SU-DHL-6 (cell line): ENCODE measurements around the gene SPINDOC.

ENCODE experiments used
- H2AFZ ChIP-seq: fragments of 200-600 bp; sonication (generic); 2 replicates; pipeline ENCODE4 v1.6.1; 2014; ENCODE audit warnings: low read depth, mild to moderate bottlenecking, moderate library complexity, mixed read lengths, antibody characterized with exemption, low read length; ENCODE audit not compliant: severe bottlenecking
- H3F3A ChIP-seq: fragments of 200-600 bp; shearing (Covaris generic); 2 replicates; pipeline ENCODE4 v1.6.0; 2016; ENCODE audit warnings: antibody characterized with exemption, mild to moderate bottlenecking; ENCODE audit not compliant: insufficient read depth
- H3K27ac ChIP-seq: fragments of 200-600 bp; sonication (generic); 2 replicates; pipeline ENCODE4 v1.5.1; 2016; ENCODE audit warnings: low read depth, mild to moderate bottlenecking, low read length, moderate library complexity, mixed read lengths
- H3K27me3 ChIP-seq: fragments of 200-600 bp; sonication (generic), shearing (Covaris generic); 2 replicates; pipeline ENCODE4 v1.6.0; 2014; ENCODE audit warnings: mild to moderate bottlenecking, low read length
- H3K36me3 ChIP-seq: fragments of 200-600 bp; sonication (generic); 2 replicates; pipeline ENCODE4 v1.6.1; 2014; ENCODE audit warnings: mild to moderate bottlenecking, low read length, mixed read lengths
- H3K4me2 ChIP-seq: fragments of 300-600, 200-600 bp; shearing (Covaris generic), sonication (generic); 2 replicates; pipeline ENCODE4 v1.6.0; 2014; ENCODE audit warnings: low read length, low read depth, mild to moderate bottlenecking; ENCODE audit not compliant: poor library complexity, severe bottlenecking
- H3K4me3 ChIP-seq: fragments of 200-600 bp; sonication (generic); 2 replicates; pipeline ENCODE4 v1.5.1; 2014; ENCODE audit warnings: antibody characterized with exemption, low read length, mild to moderate bottlenecking, mixed read lengths; ENCODE audit not compliant: insufficient read depth, poor library complexity, severe bottlenecking
- H3K79me2 ChIP-seq: fragments of 200-600 bp; sonication (generic); 2 replicates; pipeline ENCODE4 v1.6.1; 2014; ENCODE audit warnings: mild to moderate bottlenecking, low read length, moderate library complexity; ENCODE audit not compliant: insufficient read depth
- H3K9ac ChIP-seq: fragments of 200-600 bp; sonication (generic); 2 replicates; pipeline ENCODE4 v1.7.0; 2014; ENCODE audit warnings: mild to moderate bottlenecking, low read length
- H3K9me2 ChIP-seq: fragments of 200-600 bp; sonication (generic); replicated peaks from 2 replicates; pipeline ENCODE4 v1.6.1; 2014; ENCODE audit warnings: low read length; ENCODE audit not compliant: insufficient read depth
- H3K9me3 ChIP-seq: fragments of 200-600 bp; sonication (generic); 2 replicates; pipeline ENCODE4 v1.6.1; 2014; ENCODE audit warnings: low read length, mixed read lengths; ENCODE audit not compliant: insufficient read depth
- H4K20me1 ChIP-seq: fragments of 200-600 bp; sonication (generic); 2 replicates; pipeline ENCODE4 v1.6.1; 2014; ENCODE audit warnings: low read depth, mild to moderate bottlenecking, antibody characterized with exemption, low read length, moderate library complexity, mixed read lengths
- CTCF ChIP-seq: fragments of 200-600 bp; sonication (generic); IDR thresholded peaks from one replicate; pipeline ENCODE4 v1.5.1; 2017; ENCODE audit warnings: antibody characterized with exemption, mild to moderate bottlenecking, low read length, moderate library complexity; ENCODE audit not compliant: insufficient read depth, poor library complexity, severe bottlenecking
- EZH2phosphoT487 ChIP-seq: fragments of 200-600 bp; sonication (generic), shearing (Covaris generic); conservative IDR thresholded peaks from 2 replicates; pipeline ENCODE4 v1.6.1; 2018; ENCODE audit warnings: mild to moderate bottlenecking, antibody characterized with exemption, low read length, moderate library complexity, mixed read lengths

SPINDOC gene

GRCh38 chr11:63845303-63845702, 32.0 kb downstream of the SPINDOC start:
- H3K79me2 ChIP-seq: peaks cover 92% of the 10 kb centered on the region
- H2AFZ ChIP-seq: no peak overlapping the region
- no peak overlapping the region for H3K9ac ChIP-seq
- H3K4me3 ChIP-seq: no peak overlapping the region
- H3K27me3 ChIP-seq: no peaks in the 10 kb centered on the region
- no peaks in the 10 kb centered on the region for H3K9me2 ChIP-seq
- H3K27ac ChIP-seq: no peak overlapping the region
- peaks cover 8% of the 10 kb centered on the region; the same call in 1 of the 2 replicates for H4K20me1 ChIP-seq
- no peaks in the 10 kb centered on the region for H3K36me3 ChIP-seq
- no peaks in the 10 kb centered on the region for H3K9me3 ChIP-seq
- H3K4me2 ChIP-seq: no peak overlapping the region
- H3F3A ChIP-seq: no peaks in the 10 kb centered on the region
- TF ChIP-seq CTCF (no peak), EZH2phosphoT487 (no peak)

GRCh38 chr11:63845911-63846310, 32.7 kb downstream of the SPINDOC start:
- Histone ChIP-seq H3K27me3 (no peaks in the 10 kb centered on the region), H3K9ac (no peak overlapping the region), H3K9me3 (no peaks in the 10 kb centered on the region), H4K20me1 (peaks cover 8% of the 10 kb centered on the region; the same call in 1 of the 2 replicates), H3K79me2 (peaks cover 92% of the 10 kb centered on the region), H3K36me3 (no peaks in the 10 kb centered on the region), H3K4me2 (no peak overlapping the region), H3K9me2 (no peaks in the 10 kb centered on the region), H2AFZ (no peak overlapping the region), H3K4me3 (no peak overlapping the region), H3K27ac (no peak overlapping the region), H3F3A (no peaks in the 10 kb centered on the region)
- no peak for TF ChIP-seq CTCF

- H3K9ac ChIP-seq: no peak overlapping the region
- H3K9me2 ChIP-seq: no peaks in the 10 kb centered on the region
- no peak overlapping the region for H2AFZ ChIP-seq
- no peaks in the 10 kb centered on the region for H3K27me3 ChIP-seq
- H3K36me3 ChIP-seq: no peaks in the 10 kb centered on the region
- H3K9me3 ChIP-seq: no peaks in the 10 kb centered on the region
- 0 out of 2 replicates have a peak, but pooled peaks cover 4% of the 10 kb centered on the region for H4K20me1 ChIP-seq
- no peak for TF ChIP-seq CTCF
- TF ChIP-seq EZH2phosphoT487: no peak
- no peak overlapping the region for H3K27ac ChIP-seq
- peaks cover 4% of the 10 kb centered on the region; the same call in 1 of the 2 replicates for H3F3A ChIP-seq
- H3K79me2 ChIP-seq: peaks cover 92% of the 10 kb centered on the region
- no peak overlapping the region for H3K4me3 ChIP-seq
- H3K4me2 ChIP-seq: no peak overlapping the region
These were observed 33.6 kb downstream of the SPINDOC start for GRCh38 chr11:63846897-63847296.
